ENCODE measurements around the gene TRMU.

Gene TRMU

DNA sequence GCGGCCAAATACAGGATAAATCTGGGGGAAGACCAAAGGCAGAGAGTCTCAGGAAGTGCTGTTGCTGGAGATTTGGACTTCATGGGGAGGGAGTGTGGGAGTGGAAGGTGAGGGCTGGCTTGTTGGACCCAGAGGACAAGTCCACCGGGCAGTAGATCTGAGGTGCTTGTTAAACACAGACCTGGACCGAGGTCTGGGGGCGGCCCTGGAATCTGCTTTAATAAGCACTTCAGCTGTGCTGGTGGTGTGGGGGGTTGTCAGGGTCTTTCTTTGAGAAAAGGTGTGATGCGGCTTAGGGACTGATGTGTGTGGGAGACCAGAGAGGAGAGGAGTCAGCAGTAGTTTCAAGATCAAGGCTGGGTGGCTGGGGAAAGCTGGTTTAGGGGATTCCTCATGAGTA is 4.4 kb downstream of the TRMU start:
- H3K4me3 Mint-ChIP-seq: no peak overlapping the region
- H3K36me3 Mint-ChIP-seq (ENCODE audit: low read depth): peaks cover 43% of the 10 kb centered on the region
- no peak overlapping the region for H3K27ac Mint-ChIP-seq
- H3K27me3 Mint-ChIP-seq (ENCODE audit: low read depth): no peaks in the 10 kb centered on the region
- H3K9me3 Mint-ChIP-seq: no peaks in the 10 kb centered on the region
- peaks cover 16% of the 10 kb centered on the region for H3K4me1 Mint-ChIP-seq (ENCODE audit: low read depth)

- no peak overlapping the region for H3K4me3 Mint-ChIP-seq
- H3K27ac Mint-ChIP-seq: no peak overlapping the region
- peaks cover 14% of the 10 kb centered on the region for H3K4me1 Mint-ChIP-seq (ENCODE audit: low read depth)
- no peaks in the 10 kb centered on the region for H3K9me3 Mint-ChIP-seq
- no peaks in the 10 kb centered on the region for H3K27me3 Mint-ChIP-seq (ENCODE audit: low read depth)
- H3K36me3 Mint-ChIP-seq (ENCODE audit: low read depth): peaks cover 43% of the 10 kb centered on the region
Measured at GRCh38 chr22:46340676-46341075, 5.2 kb downstream of the TRMU start.

DNA sequence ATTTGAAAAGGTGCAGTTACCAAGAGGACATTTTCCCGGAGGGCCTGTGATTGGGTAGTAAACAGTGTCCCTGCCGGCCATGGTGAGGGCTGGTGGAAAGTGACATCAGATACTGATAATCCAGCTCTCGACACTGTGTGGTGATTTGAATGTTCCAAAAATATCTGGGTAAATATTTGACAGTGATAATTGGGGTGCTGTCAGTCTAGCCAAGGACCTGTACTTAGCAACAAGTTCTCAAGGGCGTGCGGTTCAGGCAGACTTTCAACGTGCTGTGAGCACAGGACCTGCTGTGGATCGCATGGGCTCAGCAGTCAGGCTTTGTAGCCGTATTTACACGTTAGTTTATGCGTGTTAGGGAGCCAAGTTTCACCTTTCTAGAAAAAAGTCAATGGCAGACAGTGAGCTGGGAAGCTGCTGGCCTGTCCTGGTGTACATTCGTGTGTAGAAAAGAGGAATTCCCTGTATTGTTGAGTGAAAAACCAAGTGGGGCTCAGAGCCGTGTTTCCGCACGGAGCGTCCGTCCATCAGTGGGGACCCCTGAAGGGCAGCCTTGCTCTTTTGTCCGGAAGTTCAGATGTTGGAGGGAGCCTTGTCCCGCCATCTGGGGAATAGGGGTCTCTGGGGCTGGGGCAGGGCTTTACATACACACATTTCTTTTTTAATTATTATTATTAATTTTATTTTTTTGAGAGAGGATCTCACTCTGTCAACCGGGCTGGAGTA is 11.3 kb downstream of the TRMU start:
- Mint-ChIP-seq H3K9me3 (no peaks in the 10 kb centered on the region), H3K36me3 (ENCODE audit: low read depth) (peaks cover 29% of the 10 kb centered on the region)

GRCh38 chr22:46347646-46348045 is 12.1 kb downstream of the TRMU start:
- Mint-ChIP-seq H3K9me3 (no peaks in the 10 kb centered on the region), H3K27ac (no peak overlapping the region), H3K4me1 (ENCODE audit: low read depth) (no peaks in the 10 kb centered on the region), H3K4me3 (no peak overlapping the region), H3K27me3 (ENCODE audit: low read depth) (no peaks in the 10 kb centered on the region), H3K36me3 (ENCODE audit: low read depth) (peaks cover 25% of the 10 kb centered on the region)

More for the DNA sequence above, 11.3 kb downstream of the TRMU start:
- Mint-ChIP-seq H3K27me3 (ENCODE audit: low read depth) (no peaks in the 10 kb centered on the region), H3K27ac (no peak overlapping the region), H3K4me3 (no peak overlapping the region), H3K4me1 (ENCODE audit: low read depth) (no peaks in the 10 kb centered on the region)

- H3K36me3 Mint-ChIP-seq (ENCODE audit: low read depth): peaks cover 25% of the 10 kb centered on the region
- no peaks in the 10 kb centered on the region for H3K4me1 Mint-ChIP-seq (ENCODE audit: low read depth)
- H3K9me3 Mint-ChIP-seq: no peaks in the 10 kb centered on the region
- no peak overlapping the region for H3K27ac Mint-ChIP-seq
- H3K27me3 Mint-ChIP-seq (ENCODE audit: low read depth): no peaks in the 10 kb centered on the region
- H3K4me3 Mint-ChIP-seq: no peak overlapping the region
Measured at GRCh38 chr22:46348099-46348695, 12.7 kb downstream of the TRMU start.

DNA sequence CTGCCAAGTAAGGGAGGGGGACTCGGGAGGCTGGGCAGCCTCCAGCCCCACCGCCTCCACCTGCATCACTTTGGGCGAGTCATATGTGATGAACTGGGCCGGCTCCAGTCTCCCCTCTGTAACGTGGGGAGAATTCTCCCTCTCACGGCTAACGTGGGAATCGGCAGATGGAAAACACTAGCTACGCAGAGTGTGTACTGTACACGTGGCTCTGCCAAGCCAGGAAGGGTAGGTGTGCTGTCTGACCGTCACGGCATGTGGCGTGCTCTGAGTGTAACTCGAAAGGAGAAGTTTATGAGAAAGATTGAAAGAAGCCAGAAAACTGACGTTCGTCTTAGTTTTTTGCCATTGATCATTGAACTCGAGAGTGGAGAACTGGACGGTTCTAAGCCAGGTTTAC is 13.7 kb downstream of the TRMU start:
- Mint-ChIP-seq H3K27me3 (ENCODE audit: low read depth) (no peaks in the 10 kb centered on the region), H3K4me3 (no peak overlapping the region), H3K4me1 (ENCODE audit: low read depth) (no peaks in the 10 kb centered on the region), H3K27ac (no peak overlapping the region), H3K9me3 (no peaks in the 10 kb centered on the region), H3K36me3 (ENCODE audit: low read depth) (peaks cover 26% of the 10 kb centered on the region)

- peaks cover 25% of the 10 kb centered on the region for H3K36me3 Mint-ChIP-seq (ENCODE audit: low read depth)
- no peaks in the 10 kb centered on the region for H3K27me3 Mint-ChIP-seq (ENCODE audit: low read depth)
- H3K9me3 Mint-ChIP-seq: no peaks in the 10 kb centered on the region
- no peak overlapping the region for H3K27ac Mint-ChIP-seq
- H3K4me1 Mint-ChIP-seq (ENCODE audit: low read depth): no peaks in the 10 kb centered on the region
- no peak overlapping the region for H3K4me3 Mint-ChIP-seq
Measured at GRCh38 chr22:46349681-46350080, 14.2 kb downstream of the TRMU start.

GRCh38 chr22:46350121-46350520 is 14.6 kb downstream of the TRMU start:
- H3K4me3 Mint-ChIP-seq: no peak overlapping the region
- H3K27me3 Mint-ChIP-seq (ENCODE audit: low read depth): no peaks in the 10 kb centered on the region
- H3K4me1 Mint-ChIP-seq (ENCODE audit: low read depth): no peaks in the 10 kb centered on the region
- no peaks in the 10 kb centered on the region for H3K9me3 Mint-ChIP-seq
- H3K27ac Mint-ChIP-seq: no peak overlapping the region
- peaks cover 25% of the 10 kb centered on the region for H3K36me3 Mint-ChIP-seq (ENCODE audit: low read depth)

DNA sequence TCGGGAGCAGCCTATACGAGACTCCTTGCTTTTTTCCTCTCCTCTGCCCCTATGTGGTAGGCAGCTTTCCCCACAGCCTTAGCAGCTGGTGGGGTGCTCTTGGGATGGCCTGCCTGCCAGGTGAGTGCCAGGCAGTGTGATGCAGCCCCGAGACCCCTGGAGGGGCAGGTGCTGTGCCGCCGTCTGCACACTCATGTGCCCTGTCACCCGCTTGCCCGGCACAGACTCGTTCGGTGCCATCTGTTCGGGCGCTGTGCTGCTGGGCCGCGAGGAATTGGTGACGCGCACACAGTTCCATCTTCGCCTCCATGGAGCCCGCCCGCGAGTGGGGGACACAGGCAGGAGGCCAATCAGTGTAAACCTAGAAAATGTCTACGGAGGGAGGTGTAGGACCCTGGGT is 15.1 kb downstream of the TRMU start:
- H3K9me3 Mint-ChIP-seq: no peaks in the 10 kb centered on the region
- H3K4me3 Mint-ChIP-seq: no peak overlapping the region
- no peak overlapping the region for H3K27ac Mint-ChIP-seq
- no peaks in the 10 kb centered on the region for H3K4me1 Mint-ChIP-seq (ENCODE audit: low read depth)
- H3K27me3 Mint-ChIP-seq (ENCODE audit: low read depth): no peaks in the 10 kb centered on the region
- H3K36me3 Mint-ChIP-seq (ENCODE audit: low read depth): peaks cover 27% of the 10 kb centered on the region

- no peaks in the 10 kb centered on the region for H3K9me3 Mint-ChIP-seq
- peaks cover 22% of the 10 kb centered on the region for H3K36me3 Mint-ChIP-seq (ENCODE audit: low read depth)
- no peaks in the 10 kb centered on the region for H3K27me3 Mint-ChIP-seq (ENCODE audit: low read depth)
- H3K4me1 Mint-ChIP-seq (ENCODE audit: low read depth): no peaks in the 10 kb centered on the region
- no peak overlapping the region for H3K4me3 Mint-ChIP-seq
- no peak overlapping the region for H3K27ac Mint-ChIP-seq
Measured at GRCh38 chr22:46351131-46351735, 15.7 kb downstream of the TRMU start.

GRCh38 chr22:46351767-46352166 is 16.3 kb downstream of the TRMU start:
- peaks cover 18% of the 10 kb centered on the region for H3K36me3 Mint-ChIP-seq (ENCODE audit: low read depth)
- H3K4me1 Mint-ChIP-seq (ENCODE audit: low read depth): no peaks in the 10 kb centered on the region

DNA sequence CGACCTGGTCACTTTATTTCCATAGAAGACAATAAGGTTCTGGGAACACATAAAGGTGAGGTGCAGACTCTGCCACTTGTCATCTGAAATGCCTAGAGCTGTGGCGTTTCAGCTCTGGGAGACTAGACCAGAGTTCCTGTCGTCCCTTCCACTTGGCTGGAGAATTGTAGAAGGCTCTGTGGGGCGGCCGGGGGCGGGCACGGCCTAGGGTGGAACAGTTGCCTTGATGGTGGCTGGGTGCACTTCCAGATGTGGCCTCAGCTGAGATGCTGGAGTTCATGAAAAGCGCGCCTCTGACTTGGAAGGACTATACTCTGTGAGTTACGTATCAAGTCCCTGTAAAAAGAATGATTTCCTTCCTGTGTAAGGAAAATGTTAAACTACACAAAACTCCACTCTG is 16.8 kb downstream of the TRMU start:
- Mint-ChIP-seq H3K9me3 (no peaks in the 10 kb centered on the region), H3K4me1 (ENCODE audit: low read depth) (no peaks in the 10 kb centered on the region), H3K4me3 (no peak overlapping the region), H3K27me3 (ENCODE audit: low read depth) (no peaks in the 10 kb centered on the region), H3K36me3 (ENCODE audit: low read depth) (peaks cover 18% of the 10 kb centered on the region), H3K27ac (no peak overlapping the region)

More at GRCh38 chr22:46351767-46352166, 16.3 kb downstream of the TRMU start:
- H3K4me3 Mint-ChIP-seq: no peak overlapping the region
- no peaks in the 10 kb centered on the region for H3K27me3 Mint-ChIP-seq (ENCODE audit: low read depth)
- H3K27ac Mint-ChIP-seq: no peak overlapping the region
- H3K9me3 Mint-ChIP-seq: no peaks in the 10 kb centered on the region

- H3K36me3 Mint-ChIP-seq (ENCODE audit: low read depth): peaks cover 18% of the 10 kb centered on the region
- no peaks in the 10 kb centered on the region for H3K9me3 Mint-ChIP-seq
- H3K27ac Mint-ChIP-seq: no peak overlapping the region
Measured at GRCh38 chr22:46352691-46353386, 17.3 kb downstream of the TRMU start.

GRCh38 chr22:46353483-46354105 is 18.1 kb downstream of the TRMU start:
- Mint-ChIP-seq H3K4me1 (ENCODE audit: low read depth) (no peaks in the 10 kb centered on the region), H3K4me3 (no peak overlapping the region), H3K36me3 (ENCODE audit: low read depth) (peaks cover 16% of the 10 kb centered on the region), H3K9me3 (no peaks in the 10 kb centered on the region), H3K27me3 (ENCODE audit: low read depth) (no peaks in the 10 kb centered on the region), H3K27ac (no peak overlapping the region)

More at GRCh38 chr22:46352691-46353386, 17.3 kb downstream of the TRMU start:
- H3K4me3 Mint-ChIP-seq: no peak overlapping the region
- no peaks in the 10 kb centered on the region for H3K27me3 Mint-ChIP-seq (ENCODE audit: low read depth)
- H3K4me1 Mint-ChIP-seq (ENCODE audit: low read depth): no peaks in the 10 kb centered on the region
